Activated naive CD8-positive, alpha-beta T cell treated with anti-CD3 and anti-CD28 coated beads for 36 hours (primary cell): ENCODE results near the gene FER. TPM values are rescaled to one million over a fixed set of nuclear protein-coding genes. Genes with fewer than 3 reads are reported as not detected.

Experiments used
- DNase-seq: peaks from one replicate; pipeline ENCODE4 v3.0.0; 2021
- H3K27ac Mint-ChIP-seq: one replicate; pipeline ENCODE4 v1.8.0; 2022; ENCODE audit warnings: mild to moderate bottlenecking, moderate library complexity, mixed read lengths
- H3K27me3 Mint-ChIP-seq: one replicate; pipeline ENCODE4 v1.8.0; 2022; ENCODE audit warnings: mild to moderate bottlenecking, mixed read lengths
- H3K36me3 Mint-ChIP-seq: one replicate; pipeline ENCODE4 v1.8.0; 2021; ENCODE audit warnings: mild to moderate bottlenecking, mixed read lengths
- H3K4me1 Mint-ChIP-seq: one replicate; pipeline ENCODE4 v1.8.0; 2021; ENCODE audit warnings: mixed read lengths
- H3K4me3 Mint-ChIP-seq: one replicate; pipeline ENCODE4 v1.8.0; 2022; ENCODE audit warnings: mild to moderate bottlenecking, moderate library complexity, mixed read lengths
- H3K9me3 Mint-ChIP-seq: one replicate; pipeline ENCODE4 v1.8.0; 2022; ENCODE audit warnings: mixed read lengths
- total RNA-seq, 2 experiments: library from RNA; stranded (reverse); gene quantifications; one replicate each; pipeline ENCODE4 v1.2.3, GENCODE V29; 2021

Gene FER
- total RNA-seq, 2 experiments from 2014 or later, result 9.0 to 9.1 TPM

DNA sequence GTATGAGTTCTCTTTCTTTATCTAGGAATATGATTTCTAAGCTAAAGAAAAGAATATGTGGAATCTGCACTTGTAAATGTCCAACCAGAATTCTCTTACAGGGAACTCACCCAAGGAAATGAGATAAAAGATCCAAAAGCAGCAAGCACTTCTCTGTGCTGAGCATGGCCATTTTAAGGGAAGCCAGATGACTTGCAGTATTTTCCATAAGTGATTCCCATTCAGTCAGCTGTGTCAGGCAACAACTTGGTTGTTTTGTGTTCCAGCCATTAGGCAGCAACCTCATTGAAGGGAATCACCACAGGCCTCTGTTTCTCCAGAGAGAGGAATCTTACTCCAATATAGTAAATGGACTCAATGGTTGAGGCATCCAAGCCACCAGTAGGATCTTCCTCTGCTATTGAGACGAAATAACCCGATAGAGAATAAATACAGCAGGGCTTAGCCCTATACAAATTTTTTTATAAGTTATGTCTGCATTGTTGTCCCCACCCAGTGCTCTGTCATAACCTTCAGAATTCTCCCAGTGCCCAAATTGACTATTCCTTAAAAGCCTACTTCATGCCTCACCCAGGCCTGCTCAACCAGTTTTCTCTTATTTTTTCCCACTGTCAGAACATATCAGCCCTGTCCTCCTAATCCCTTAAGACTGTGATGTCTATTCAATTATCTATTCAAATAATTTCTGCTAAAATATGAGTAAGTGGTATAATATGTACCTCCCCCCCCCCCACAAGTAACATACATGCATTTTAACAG, 425.5 kb downstream of the FER start:
- DNase-seq, result no peak
- Mint-ChIP-seq H3K9me3 (peaks cover 2% of the 10 kb centered on the region), H3K4me1 (no peaks in the 10 kb centered on the region), H3K4me3 (no peak overlapping the region), H3K36me3 (peaks cover 7% of the 10 kb centered on the region), H3K27me3 (no peaks in the 10 kb centered on the region), H3K27ac (no peak overlapping the region)

DNA sequence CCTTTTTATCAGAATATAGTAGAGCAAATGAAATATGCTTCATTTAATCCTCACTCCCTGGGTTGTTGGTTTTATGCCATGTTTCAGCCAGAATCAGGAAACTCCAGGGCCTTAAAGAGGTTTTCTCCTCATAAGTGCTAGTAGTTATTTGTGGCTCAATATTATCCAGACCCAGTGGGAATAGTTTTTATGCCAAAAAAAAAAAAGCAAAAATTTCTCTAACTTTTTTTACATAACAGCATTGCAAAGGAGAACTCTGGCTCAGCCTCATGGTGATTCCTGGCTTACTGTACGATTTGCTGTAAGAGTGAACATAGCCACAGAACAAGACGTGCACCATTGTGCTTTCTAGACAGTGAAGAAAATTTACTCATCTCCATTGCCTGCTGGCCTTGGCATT, 429.5 kb downstream of the FER start:
- Mint-ChIP-seq H3K27me3 (no peaks in the 10 kb centered on the region), H3K4me1 (no peaks in the 10 kb centered on the region), H3K27ac (no peak overlapping the region), H3K36me3 (peaks cover 7% of the 10 kb centered on the region), H3K9me3 (peaks cover 2% of the 10 kb centered on the region), H3K4me3 (no peak overlapping the region)
- no peak for DNase-seq

DNA sequence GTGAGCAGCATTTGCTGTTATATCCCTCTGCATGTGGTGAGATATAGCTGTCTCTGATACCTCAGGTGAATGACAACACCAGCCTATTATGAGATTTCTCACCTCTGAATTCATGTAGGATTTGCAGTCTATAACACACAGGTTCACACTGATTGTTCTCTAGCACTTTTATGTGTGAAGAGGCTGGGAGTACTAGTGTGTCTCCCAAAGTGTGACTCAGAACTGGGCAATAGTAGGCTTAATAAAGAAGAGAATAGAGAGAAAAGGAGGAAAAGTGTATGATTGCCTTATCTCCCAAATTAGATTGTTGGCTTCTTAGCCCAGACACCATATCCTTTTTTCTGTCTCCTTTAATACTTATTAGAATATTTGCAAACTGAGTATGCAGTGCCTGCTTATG, 430.1 kb downstream of the FER start:
- peaks cover 7% of the 10 kb centered on the region for H3K36me3 Mint-ChIP-seq

DNA sequence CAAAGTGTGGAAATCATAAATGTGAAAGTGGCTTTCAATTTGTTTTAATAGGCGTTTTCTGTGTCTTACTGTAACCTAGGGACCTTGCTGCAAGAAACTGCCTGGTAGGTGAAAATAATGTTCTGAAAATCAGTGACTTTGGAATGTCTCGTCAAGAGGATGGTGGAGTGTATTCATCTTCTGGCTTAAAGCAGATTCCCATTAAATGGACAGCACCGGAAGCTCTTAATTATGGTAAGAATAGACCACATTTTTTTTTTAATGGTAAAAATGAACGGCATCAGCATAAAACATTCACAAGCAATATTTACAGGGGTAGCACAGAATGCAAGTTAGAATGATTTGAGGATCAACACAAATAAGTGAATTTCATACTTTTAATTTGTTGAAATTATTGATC, 433.0 kb downstream of the FER start:
- no peaks in the 10 kb centered on the region for H3K27me3 Mint-ChIP-seq
- no peak for DNase-seq
- H3K9me3 Mint-ChIP-seq, result no peaks in the 10 kb centered on the region
- H3K27ac Mint-ChIP-seq, result no peak overlapping the region
- no peak overlapping the region for H3K4me3 Mint-ChIP-seq
- H3K36me3 Mint-ChIP-seq, result no peaks in the 10 kb centered on the region
- H3K4me1 Mint-ChIP-seq, result no peaks in the 10 kb centered on the region

More for the DNA sequence above, 430.1 kb downstream of the FER start:
- no peak overlapping the region for H3K4me3 Mint-ChIP-seq
- no peak overlapping the region for H3K27ac Mint-ChIP-seq
- no peaks in the 10 kb centered on the region for H3K27me3 Mint-ChIP-seq
- H3K9me3 Mint-ChIP-seq, result peaks cover 2% of the 10 kb centered on the region
- H3K4me1 Mint-ChIP-seq, result no peaks in the 10 kb centered on the region
- DNase-seq, result no peak

GRCh38 chr5:109186759-109187158, 439.1 kb downstream of the FER start:
- Mint-ChIP-seq H3K4me3 (no peak overlapping the region), H3K4me1 (peaks cover 3% of the 10 kb centered on the region), H3K36me3 (peaks cover 4% of the 10 kb centered on the region)

GRCh38 chr5:109191153-109191558, 443.5 kb downstream of the FER start:
- no peaks in the 10 kb centered on the region for H3K9me3 Mint-ChIP-seq
- DNase-seq, result no peak
- H3K27ac Mint-ChIP-seq, result no peak overlapping the region
- peaks cover 4% of the 10 kb centered on the region for H3K36me3 Mint-ChIP-seq
- no peak overlapping the region for H3K4me3 Mint-ChIP-seq
- no peaks in the 10 kb centered on the region for H3K27me3 Mint-ChIP-seq
- peaks cover 3% of the 10 kb centered on the region for H3K4me1 Mint-ChIP-seq

More at GRCh38 chr5:109186759-109187158, 439.1 kb downstream of the FER start:
- Mint-ChIP-seq H3K27me3 (no peaks in the 10 kb centered on the region), H3K9me3 (no peaks in the 10 kb centered on the region), H3K27ac (no peak overlapping the region)
- no peak for DNase-seq

GRCh38 chr5:109192027-109192426, 444.3 kb downstream of the FER start:
- DNase-seq, result no peak
- no peak overlapping the region for H3K27ac Mint-ChIP-seq
- no peaks in the 10 kb centered on the region for H3K27me3 Mint-ChIP-seq
- no peaks in the 10 kb centered on the region for H3K9me3 Mint-ChIP-seq
- no peak overlapping the region for H3K4me3 Mint-ChIP-seq
- H3K36me3 Mint-ChIP-seq, result peaks cover 4% of the 10 kb centered on the region
- H3K4me1 Mint-ChIP-seq, result peaks cover 3% of the 10 kb centered on the region

DNA sequence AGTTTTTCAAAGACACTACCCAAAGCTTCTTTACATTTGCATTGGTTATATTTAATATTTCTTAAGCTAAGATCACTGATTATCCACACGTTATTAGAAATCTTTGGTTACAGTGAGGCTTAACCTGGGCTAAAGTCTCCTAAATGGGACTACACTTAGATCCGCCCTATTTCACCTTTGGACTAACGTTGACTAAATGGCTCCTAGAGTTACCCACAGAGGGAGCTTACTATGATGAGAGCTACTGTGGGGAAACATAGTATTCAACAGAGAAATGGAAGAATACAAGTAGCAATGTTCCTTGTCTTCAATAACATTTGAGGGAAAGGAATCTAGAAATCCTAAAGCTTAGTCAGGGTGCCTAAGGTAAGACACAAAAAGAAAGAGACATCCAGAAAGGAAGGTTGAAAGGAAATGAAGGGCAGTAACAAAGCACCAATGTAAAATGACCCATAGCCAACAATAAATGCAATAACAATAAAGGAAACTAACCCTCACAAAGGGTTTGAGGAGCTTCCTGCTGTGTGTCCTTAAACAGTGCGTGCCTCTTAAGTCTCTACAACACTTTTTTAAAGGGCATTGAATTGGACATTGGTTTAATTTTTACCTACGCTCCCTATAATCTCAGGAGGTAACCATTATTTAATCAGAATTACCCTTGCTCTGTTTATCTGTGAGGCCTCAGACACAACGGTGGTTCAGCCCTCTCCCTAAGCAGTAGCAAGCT, 445.0 kb downstream of the FER start:
- no peak for DNase-seq
- no peaks in the 10 kb centered on the region for H3K36me3 Mint-ChIP-seq
- H3K9me3 Mint-ChIP-seq, result no peaks in the 10 kb centered on the region
- peaks cover 3% of the 10 kb centered on the region for H3K4me1 Mint-ChIP-seq
- no peak overlapping the region for H3K27ac Mint-ChIP-seq
- no peak overlapping the region for H3K4me3 Mint-ChIP-seq
- no peaks in the 10 kb centered on the region for H3K27me3 Mint-ChIP-seq

- Mint-ChIP-seq H3K36me3 (no peaks in the 10 kb centered on the region), H3K9me3 (no peaks in the 10 kb centered on the region), H3K27ac (no peak overlapping the region), H3K27me3 (no peaks in the 10 kb centered on the region), H3K4me1 (peaks cover 3% of the 10 kb centered on the region), H3K4me3 (no peak overlapping the region)
- DNase-seq, result no peak
These were observed 448.0 kb downstream of the FER start for GRCh38 chr5:109195667-109196066.

DNA sequence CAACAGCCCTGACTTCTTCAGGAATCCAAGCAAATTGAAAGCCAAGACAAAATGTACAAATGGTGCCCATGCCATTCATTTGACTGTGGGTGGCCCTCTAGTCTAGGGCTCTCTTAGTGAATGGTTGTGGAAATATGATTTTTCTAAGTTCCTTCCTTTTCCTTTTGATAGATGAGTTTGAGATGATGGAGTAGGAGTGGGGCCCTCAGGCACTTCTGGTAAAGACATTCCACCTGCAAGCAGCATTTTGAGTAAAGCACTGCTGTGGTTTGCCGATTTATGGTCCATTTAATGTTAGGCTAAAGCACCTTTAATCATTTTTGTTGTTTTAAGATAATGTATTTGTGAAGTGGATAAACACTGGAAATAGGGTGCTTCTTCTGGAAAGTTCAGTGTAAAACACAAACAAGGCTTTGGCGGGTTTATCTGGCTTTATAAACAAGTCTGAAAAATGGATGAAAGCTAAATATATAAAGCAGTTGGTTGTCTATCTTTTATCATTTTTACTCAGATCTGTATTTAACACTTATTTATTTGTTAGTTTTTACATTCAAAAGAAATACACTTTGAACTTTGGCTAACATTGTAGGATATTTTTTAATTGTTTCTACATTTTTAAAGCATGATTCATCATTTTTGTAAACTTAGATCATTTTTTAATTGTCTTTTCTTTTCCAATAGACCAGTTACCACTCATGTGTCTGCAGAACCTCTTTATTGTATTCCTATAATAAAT, 448.6 kb downstream of the FER start:
- Mint-ChIP-seq H3K9me3 (no peaks in the 10 kb centered on the region), H3K4me3 (no peak overlapping the region), H3K27ac (no peak overlapping the region), H3K36me3 (no peaks in the 10 kb centered on the region), H3K27me3 (no peaks in the 10 kb centered on the region), H3K4me1 (peaks cover 2% of the 10 kb centered on the region)
- DNase-seq, result no peak

DNA sequence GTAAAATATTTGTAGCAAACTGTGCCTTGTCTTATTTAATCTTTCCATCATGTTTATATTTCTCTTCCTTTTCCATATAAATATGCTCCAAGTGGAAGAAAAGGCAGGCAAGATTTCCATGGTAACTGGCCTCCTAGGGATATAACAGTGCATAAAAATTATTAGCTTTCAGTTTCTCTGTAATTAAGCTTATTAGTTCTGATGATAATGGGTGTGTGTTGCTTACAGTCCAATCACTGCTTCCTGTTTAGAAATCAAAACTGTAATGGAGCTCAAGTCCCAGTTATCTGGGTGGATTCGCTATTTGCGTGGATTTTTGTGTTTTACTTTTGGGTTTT, 449.1 kb downstream of the FER start:
- H3K4me3 Mint-ChIP-seq, result no peak overlapping the region
- no peaks in the 10 kb centered on the region for H3K9me3 Mint-ChIP-seq
- H3K27me3 Mint-ChIP-seq, result no peaks in the 10 kb centered on the region
- no peak overlapping the region for H3K27ac Mint-ChIP-seq
- no peak for DNase-seq
- no peaks in the 10 kb centered on the region for H3K4me1 Mint-ChIP-seq
- H3K36me3 Mint-ChIP-seq, result no peaks in the 10 kb centered on the region

DNA sequence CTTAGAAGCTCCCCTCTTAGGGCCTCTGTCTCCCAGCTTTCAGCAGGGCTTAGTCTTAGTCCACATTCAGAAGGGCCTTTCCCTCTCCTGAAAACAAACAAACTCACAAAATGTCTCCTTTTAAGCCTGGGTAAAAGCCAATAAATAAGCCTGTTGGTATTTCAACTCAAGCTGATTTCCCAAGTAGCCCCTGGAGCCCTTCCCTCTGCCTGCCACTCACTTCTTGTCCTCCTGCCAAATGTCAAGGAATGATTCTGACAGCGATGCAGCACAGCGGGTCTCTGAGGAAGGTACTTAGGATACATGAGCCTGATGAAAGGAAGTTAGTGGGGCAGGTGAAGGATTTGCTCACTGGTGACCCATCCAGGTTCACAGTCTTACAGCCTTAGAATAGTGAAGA, 451.6 kb downstream of the FER start:
- Mint-ChIP-seq H3K27ac (no peak overlapping the region), H3K4me1 (no peaks in the 10 kb centered on the region), H3K27me3 (no peaks in the 10 kb centered on the region), H3K36me3 (no peaks in the 10 kb centered on the region), H3K9me3 (peaks cover 2% of the 10 kb centered on the region), H3K4me3 (no peak overlapping the region)
- DNase-seq, result no peak

- no peak for DNase-seq
- H3K9me3 Mint-ChIP-seq, result peaks cover 5% of the 10 kb centered on the region
- no peaks in the 10 kb centered on the region for H3K27me3 Mint-ChIP-seq
- no peaks in the 10 kb centered on the region for H3K36me3 Mint-ChIP-seq
- H3K27ac Mint-ChIP-seq, result no peak overlapping the region
- H3K4me1 Mint-ChIP-seq, result no peaks in the 10 kb centered on the region
- no peak overlapping the region for H3K4me3 Mint-ChIP-seq
These were observed 452.3 kb downstream of the FER start for GRCh38 chr5:109199799-109200620.

DNA sequence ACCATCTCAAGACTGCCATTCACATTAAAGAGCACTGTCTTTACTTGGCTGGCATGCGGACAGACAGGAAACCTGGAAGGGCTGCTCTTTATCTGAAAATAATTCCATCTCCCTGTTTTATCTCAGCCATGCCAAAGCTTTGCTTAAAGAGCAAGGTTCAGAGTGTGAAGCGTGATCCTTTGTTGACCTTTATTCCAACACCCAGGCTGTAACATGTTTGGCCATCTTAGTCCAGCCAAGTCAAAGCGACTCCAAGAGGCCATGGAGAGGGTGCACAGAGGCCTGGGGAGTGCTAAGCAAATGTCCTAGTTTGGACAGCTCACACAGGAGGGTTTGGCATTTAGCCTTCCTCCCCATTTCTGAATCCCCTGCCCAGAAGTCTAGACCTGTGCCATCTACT, 467.3 kb downstream of the FER start:
- DNase-seq, result no peak
- Mint-ChIP-seq H3K27ac (no peak overlapping the region), H3K4me3 (no peak overlapping the region), H3K4me1 (no peaks in the 10 kb centered on the region), H3K36me3 (peaks cover 3% of the 10 kb centered on the region), H3K9me3 (peaks cover 33% of the 10 kb centered on the region), H3K27me3 (peaks cover 7% of the 10 kb centered on the region)

GRCh38 chr5:109218818-109219217, 471.1 kb downstream of the FER start:
- H3K36me3 Mint-ChIP-seq, result peaks cover 3% of the 10 kb centered on the region
- H3K9me3 Mint-ChIP-seq, result peaks cover 7% of the 10 kb centered on the region
- no peak overlapping the region for H3K27ac Mint-ChIP-seq
- no peak overlapping the region for H3K4me3 Mint-ChIP-seq
- H3K27me3 Mint-ChIP-seq, result peaks cover 7% of the 10 kb centered on the region
- no peak for DNase-seq
- no peaks in the 10 kb centered on the region for H3K4me1 Mint-ChIP-seq
